HepG2 (cell line): ENCODE results near the gene NUTF2. TPM values are rescaled to one million over a fixed set of nuclear protein-coding genes. Genes with fewer than 3 reads are reported as not detected.

Source experiments
- AHR ChIP-seq: IDR thresholded peaks from 2 replicates; pipeline ENCODE4 v1.6.1; 2018; ENCODE audit warnings: missing genetic modification reagents, missing compliant biosample characterization
- CC2D1A ChIP-seq: sonication (generic); formaldehyde crosslinking; IDR thresholded peaks from 2 replicates; pipeline ENCODE4 v1.8.1; 2023; ENCODE audit warnings: mild to moderate bottlenecking, missing genetic modification reagents
- E2F1 ChIP-seq: sonication (generic); formaldehyde crosslinking; IDR thresholded peaks from 2 replicates; pipeline ENCODE4 v1.5.0; 2020; ENCODE audit warnings: missing genetic modification reagents
- FOXK1 ChIP-seq: sonication (generic); formaldehyde crosslinking; IDR thresholded peaks from 2 replicates; pipeline ENCODE4 v1.4.0; 2020; ENCODE audit warnings: low read depth, missing genetic modification reagents, borderline replicate concordance
- FOXP1 ChIP-seq, 2 experiments: fragments of 450-650 bp in 1 of 2; IDR thresholded peaks; 2 replicates each; pipeline ENCODE4 v1.6.1; 2017 to 2018; ENCODE audit warnings: antibody characterized with exemption in 1 of 2
- HDAC1 ChIP-seq: sonication (generic); formaldehyde crosslinking; IDR thresholded peaks from 2 replicates; pipeline ENCODE4 v1.5.1; 2020; ENCODE audit warnings: mild to moderate bottlenecking, missing genetic modification reagents
- NR2C2 ChIP-seq: sonication (generic); formaldehyde crosslinking; IDR thresholded peaks from 2 replicates; pipeline ENCODE4 v1.4.0; 2020; ENCODE audit warnings: missing genetic modification reagents, mild to moderate bottlenecking, moderate library complexity, borderline replicate concordance
- REL ChIP-seq: sonication (generic); formaldehyde crosslinking; conservative IDR thresholded peaks from 2 replicates; pipeline ENCODE4 v1.8.0; 2022; ENCODE audit warnings: mild to moderate bottlenecking, missing genetic modification reagents, moderate library complexity
- SNAPC2 ChIP-seq: sonication (generic); formaldehyde crosslinking; IDR thresholded peaks from 2 replicates; pipeline ENCODE4 v1.8.1; 2022; ENCODE audit warnings: mild to moderate bottlenecking, missing genetic modification reagents
- SOX13 ChIP-seq, 3 experiments: fragments of 450-650 bp in 1 of 3; sonication (generic) in 1 of 3; formaldehyde crosslinking in 1 of 3; IDR thresholded peaks in 2 of 3; conservative IDR thresholded peaks in 1 of 3; 2 replicates each; pipeline versions ENCODE4 v1.5.0 to v1.6.1; 2016 to 2020; ENCODE audit warnings: antibody characterized with exemption in 1 of 3, mild to moderate bottlenecking in 1 of 3, missing compliant biosample characterization in 1 of 3, missing genetic modification reagents in 1 of 3, moderate library complexity in 1 of 3
- WIZ ChIP-seq: sonication (generic); formaldehyde crosslinking; IDR thresholded peaks from 2 replicates; pipeline ENCODE4 v1.5.1; 2020; ENCODE audit warnings: mild to moderate bottlenecking, missing genetic modification reagents
- ZBTB1 ChIP-seq: sonication (generic); formaldehyde crosslinking; IDR thresholded peaks from 2 replicates; pipeline ENCODE4 v1.4.0; 2020; ENCODE audit warnings: missing genetic modification reagents, borderline replicate concordance
- ZNF205 ChIP-seq: IDR thresholded peaks from 2 replicates; pipeline ENCODE4 v1.6.1; 2018; ENCODE audit warnings: missing biosample characterization, missing genetic modification reagents
- ZNF430 ChIP-seq: sonication (generic); formaldehyde crosslinking; IDR thresholded peaks from 2 replicates; pipeline ENCODE4 v1.9.0; 2021; ENCODE audit warnings: mild to moderate bottlenecking, missing genetic modification reagents
- ZNF691 ChIP-seq: sonication (generic); formaldehyde crosslinking; IDR thresholded peaks from 2 replicates; pipeline ENCODE4 v1.4.0; 2020; ENCODE audit warnings: missing genetic modification reagents, low read depth, mild to moderate bottlenecking, borderline replicate concordance
- ZNF713 ChIP-seq: sonication (generic); formaldehyde crosslinking; IDR thresholded peaks from 2 replicates; pipeline ENCODE4 v1.4.0; 2020; ENCODE audit warnings: mild to moderate bottlenecking, missing genetic modification reagents
- ZNF761 ChIP-seq: sonication (generic); formaldehyde crosslinking; conservative IDR thresholded peaks from 2 replicates; pipeline ENCODE4 v1.4.0; 2020; ENCODE audit warnings: mild to moderate bottlenecking, missing genetic modification reagents
- ZNF782 ChIP-seq: sonication (generic); formaldehyde crosslinking; IDR thresholded peaks from 2 replicates; pipeline ENCODE4 v1.4.0; 2020; ENCODE audit warnings: missing genetic modification reagents, mild to moderate bottlenecking, borderline replicate concordance
- polyA plus RNA-seq, 8 experiments: library from polyadenylated mRNA; depleted of rRNA in 3 of 8; stranded (reverse) in 7 of 8; unstranded in 1 of 8; fragments of >200 nt; fragmentation: Illumina TruSeq in 4 of 8; extraction: Trizol in 4 of 8; gene quantifications; 2 replicates each; pipeline versions ENCODE4 v1.2.1 to v1.2.3, GENCODE V29; 2011 to 2016; ENCODE audit warnings: low read depth in 4 of 8, missing spikeins in 1 of 8, mixed read lengths in 1 of 8; ENCODE audit not compliant: insufficient read depth in 1 of 8
- total RNA-seq, 5 experiments: library from RNA; depleted of rRNA; stranded (reverse); fragments of >200 nt; fragmentation: Illumina TruSeq; extraction: Trizol; gene quantifications; 2 replicates each; pipeline ENCODE4 v1.2.3, GENCODE V29; 2016; ENCODE audit warnings: low read depth in 1 of 5
- TF ChIP-seq, protein P1 (sequence below): sonication (generic); formaldehyde crosslinking; conservative IDR thresholded peaks from 2 replicates; pipeline ENCODE4 v1.8.0; 2022; ENCODE audit warnings: low read depth, missing genetic modification reagents
- TF ChIP-seq, protein P2 (sequence below): sonication (generic); formaldehyde crosslinking; IDR thresholded peaks from 2 replicates; pipeline ENCODE4 v1.4.0; 2020; ENCODE audit warnings: missing genetic modification reagents, borderline replicate concordance

The NUTF2 gene
- total and polyA plus RNA-seq, 2 of the 13 experiments (the other 11 are each of a cell fraction or from before 2014, with no cell fraction given) = 168 to 214 TPM

DNA sequence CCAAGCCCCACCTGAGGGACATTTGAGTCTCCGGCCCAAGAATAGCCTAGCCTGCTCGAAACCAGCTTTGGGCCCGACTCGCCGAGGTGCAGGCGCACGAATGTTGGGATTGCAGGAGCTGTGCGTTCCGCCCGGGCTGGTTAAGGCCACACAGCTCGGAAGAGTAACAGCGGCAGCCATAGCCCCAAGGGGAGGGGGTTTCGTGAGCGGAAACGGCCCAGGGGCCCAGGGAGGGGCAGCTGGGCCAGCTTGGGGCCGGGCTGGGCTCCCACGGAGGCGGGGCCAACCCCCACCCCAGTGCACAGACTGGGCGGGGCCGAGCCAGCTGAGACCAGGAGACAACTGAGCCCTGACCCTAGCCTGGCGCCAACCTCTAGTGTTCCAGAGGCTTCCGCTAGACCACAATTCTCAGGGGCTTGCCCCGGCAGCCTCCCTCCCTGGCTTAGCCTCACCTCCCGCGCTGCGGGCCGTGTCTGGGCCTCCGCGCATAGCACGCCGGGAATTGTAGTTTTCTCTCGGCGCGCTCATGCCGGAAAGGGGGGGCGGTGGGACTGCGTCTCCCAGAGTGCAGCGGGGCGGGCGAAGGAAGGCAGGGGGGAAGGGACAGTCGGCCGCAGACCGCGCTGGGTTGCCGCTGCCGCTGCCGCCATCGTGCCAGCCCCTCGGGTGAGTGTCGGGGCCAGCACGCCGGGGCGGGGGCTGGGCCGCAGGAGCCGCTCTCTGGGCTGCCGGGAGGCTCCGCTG is at the start of gene NUTF2 (continued):
- TF ChIP-seq ZBTB1 (CRISPR knock-in tag) (no peak), ZNF782 (peak; percentile 81; the same call in 1 of the 2 replicates), NR2C2 (peak; percentile 96), ZNF713 (CRISPR knock-in tag) (0 out of 2 replicates have a peak, but pooled peaks have one; percentile 81), E2F1 (CRISPR knock-in tag) (peak; percentile 97), WIZ (CRISPR knock-in tag) (peak; percentile 71; the same call in 1 of the 2 replicates), ZNF430 (CRISPR knock-in tag) (peak; percentile 91), SNAPC2 (peak; percentile 75; the same call in 1 of the 2 replicates), CC2D1A (CRISPR knock-in tag) (0 out of 2 replicates have a peak, but pooled peaks have one; percentile 43), REL (CRISPR knock-in tag) (no peak), SOX13 (IDR thresholded peaks at IDR 0.05) (peak; percentile 52; the same call in 1 of the 2 replicates), SOX13 (CRISPR knock-in tag; conservative IDR thresholded peaks at IDR 0.05 in 1 of 2, IDR thresholded peaks at IDR 0.05 in 1 of 2) (peak in 1 of 2 experiments; percentile 71; a peak in 2 of 4 replicates), HDAC1 (peak; percentile 94), ZNF691 (CRISPR knock-in tag) (no peak; the same call in 1 of the 2 replicates), FOXK1 (peak; percentile 89), AHR (peak; percentile 86), ZNF761 (CRISPR knock-in tag) (peak; percentile 69), ZNF205 (CRISPR knock-in tag) (peak; percentile 74; the same call in 1 of the 2 replicates), FOXP1 (IDR thresholded peaks at IDR 0.05) (no peak), FOXP1 (CRISPR knock-in tag; IDR thresholded peaks at IDR 0.05) (peak; percentile 35; the same call in 1 of the 2 replicates)
- TF ChIP-seq, protein P1, sequence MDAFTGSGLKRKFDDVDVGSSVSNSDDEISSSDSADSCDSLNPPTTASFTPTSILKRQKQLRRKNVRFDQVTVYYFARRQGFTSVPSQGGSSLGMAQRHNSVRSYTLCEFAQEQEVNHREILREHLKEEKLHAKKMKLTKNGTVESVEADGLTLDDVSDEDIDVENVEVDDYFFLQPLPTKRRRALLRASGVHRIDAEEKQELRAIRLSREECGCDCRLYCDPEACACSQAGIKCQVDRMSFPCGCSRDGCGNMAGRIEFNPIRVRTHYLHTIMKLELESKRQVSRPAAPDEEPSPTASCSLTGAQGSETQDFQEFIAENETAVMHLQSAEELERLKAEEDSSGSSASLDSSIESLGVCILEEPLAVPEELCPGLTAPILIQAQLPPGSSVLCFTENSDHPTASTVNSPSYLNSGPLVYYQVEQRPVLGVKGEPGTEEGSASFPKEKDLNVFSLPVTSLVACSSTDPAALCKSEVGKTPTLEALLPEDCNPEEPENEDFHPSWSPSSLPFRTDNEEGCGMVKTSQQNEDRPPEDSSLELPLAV (CRISPR knock-in tag) = no peak
- TF ChIP-seq, protein P2, sequence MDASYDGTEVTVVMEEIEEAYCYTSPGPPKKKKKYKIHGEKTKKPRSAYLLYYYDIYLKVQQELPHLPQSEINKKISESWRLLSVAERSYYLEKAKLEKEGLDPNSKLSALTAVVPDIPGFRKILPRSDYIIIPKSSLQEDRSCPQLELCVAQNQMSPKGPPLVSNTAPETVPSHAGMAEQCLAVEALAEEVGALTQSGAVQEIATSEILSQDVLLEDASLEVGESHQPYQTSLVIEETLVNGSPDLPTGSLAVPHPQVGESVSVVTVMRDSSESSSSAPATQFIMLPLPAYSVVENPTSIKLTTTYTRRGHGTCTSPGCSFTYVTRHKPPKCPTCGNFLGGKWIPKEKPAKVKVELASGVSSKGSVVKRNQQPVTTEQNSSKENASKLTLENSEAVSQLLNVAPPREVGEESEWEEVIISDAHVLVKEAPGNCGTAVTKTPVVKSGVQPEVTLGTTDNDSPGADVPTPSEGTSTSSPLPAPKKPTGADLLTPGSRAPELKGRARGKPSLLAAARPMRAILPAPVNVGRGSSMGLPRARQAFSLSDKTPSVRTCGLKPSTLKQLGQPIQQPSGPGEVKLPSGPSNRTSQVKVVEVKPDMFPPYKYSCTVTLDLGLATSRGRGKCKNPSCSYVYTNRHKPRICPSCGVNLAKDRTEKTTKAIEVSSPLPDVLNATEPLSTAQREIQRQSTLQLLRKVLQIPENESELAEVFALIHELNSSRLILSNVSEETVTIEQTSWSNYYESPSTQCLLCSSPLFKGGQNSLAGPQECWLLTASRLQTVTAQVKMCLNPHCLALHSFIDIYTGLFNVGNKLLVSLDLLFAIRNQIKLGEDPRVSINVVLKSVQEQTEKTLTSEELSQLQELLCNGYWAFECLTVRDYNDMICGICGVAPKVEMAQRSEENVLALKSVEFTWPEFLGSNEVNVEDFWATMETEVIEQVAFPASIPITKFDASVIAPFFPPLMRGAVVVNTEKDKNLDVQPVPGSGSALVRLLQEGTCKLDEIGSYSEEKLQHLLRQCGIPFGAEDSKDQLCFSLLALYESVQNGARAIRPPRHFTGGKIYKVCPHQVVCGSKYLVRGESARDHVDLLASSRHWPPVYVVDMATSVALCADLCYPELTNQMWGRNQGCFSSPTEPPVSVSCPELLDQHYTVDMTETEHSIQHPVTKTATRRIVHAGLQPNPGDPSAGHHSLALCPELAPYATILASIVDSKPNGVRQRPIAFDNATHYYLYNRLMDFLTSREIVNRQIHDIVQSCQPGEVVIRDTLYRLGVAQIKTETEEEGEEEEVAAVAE (CRISPR knock-in tag) = peak; percentile 71
